PFSK-1 (cell line): Measurements from ENCODE around the gene TPTE.

ENCODE experiments used
- FOXP2 ChIP-seq: optimal IDR thresholded peaks from 2 replicates; pipeline ENCODE3; 2011; ENCODE audit warnings: borderline replicate concordance, control low read depth, inconsistent platforms; ENCODE audit not compliant: insufficient read depth; ENCODE audit errors: extremely low read length, extremely low read depth
- POLR2AphosphoS5 ChIP-seq: IDR thresholded peaks from 2 replicates; pipeline ENCODE4 v1.6.1; 2012; ENCODE audit warnings: low read depth, mild to moderate bottlenecking, control low read depth, low read length, moderate library complexity
- SIN3A ChIP-seq: IDR thresholded peaks from 2 replicates; pipeline ENCODE4 v1.6.1; 2012; ENCODE audit warnings: mild to moderate bottlenecking, low read length, moderate library complexity, borderline replicate concordance; ENCODE audit not compliant: insufficient read depth
- TAF1 ChIP-seq: IDR thresholded peaks from 2 replicates; pipeline ENCODE4 v1.6.1; 2012; ENCODE audit warnings: low read length, control low read depth, borderline replicate concordance; ENCODE audit not compliant: insufficient read depth
- TF ChIP-seq, protein P1 (sequence below), 2 experiments: IDR thresholded peaks; 2 replicates each; pipeline versions ENCODE4 v1.6.1 to v1.8.0; 2011 to 2012; ENCODE audit warnings: low read depth in 2 of 2, low read length in 2 of 2, control low read depth in 1 of 2, inconsistent platforms in 1 of 2, mild to moderate bottlenecking in 1 of 2, moderate library complexity in 1 of 2; ENCODE audit not compliant: insufficient read depth in 1 of 2

Gene TPTE

DNA sequence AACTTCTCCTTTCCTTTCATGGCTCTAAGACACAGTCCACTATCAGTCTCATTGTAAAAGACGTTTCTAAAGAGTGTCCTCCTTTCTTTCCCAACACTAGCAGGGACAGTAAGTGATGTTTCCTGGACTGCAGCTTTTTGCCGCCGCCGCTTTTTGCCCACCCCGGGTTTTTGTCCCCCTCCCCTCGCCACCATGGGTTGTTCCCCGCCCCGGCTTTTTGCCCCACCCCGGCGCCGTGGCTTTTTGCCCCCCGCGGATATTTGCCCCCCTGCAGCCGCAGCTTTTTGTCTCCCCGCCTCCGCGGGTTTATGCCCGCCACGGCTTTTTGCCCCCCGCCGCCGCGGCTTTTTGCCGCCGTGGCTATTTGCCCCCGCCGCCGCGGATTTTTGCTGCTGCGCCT, 95.2 kb downstream of the TPTE start:
- TF ChIP-seq TAF1 (no peak), POLR2AphosphoS5 (no peak), FOXP2 (no peak), SIN3A (no peak)
- TF ChIP-seq, protein P1, sequence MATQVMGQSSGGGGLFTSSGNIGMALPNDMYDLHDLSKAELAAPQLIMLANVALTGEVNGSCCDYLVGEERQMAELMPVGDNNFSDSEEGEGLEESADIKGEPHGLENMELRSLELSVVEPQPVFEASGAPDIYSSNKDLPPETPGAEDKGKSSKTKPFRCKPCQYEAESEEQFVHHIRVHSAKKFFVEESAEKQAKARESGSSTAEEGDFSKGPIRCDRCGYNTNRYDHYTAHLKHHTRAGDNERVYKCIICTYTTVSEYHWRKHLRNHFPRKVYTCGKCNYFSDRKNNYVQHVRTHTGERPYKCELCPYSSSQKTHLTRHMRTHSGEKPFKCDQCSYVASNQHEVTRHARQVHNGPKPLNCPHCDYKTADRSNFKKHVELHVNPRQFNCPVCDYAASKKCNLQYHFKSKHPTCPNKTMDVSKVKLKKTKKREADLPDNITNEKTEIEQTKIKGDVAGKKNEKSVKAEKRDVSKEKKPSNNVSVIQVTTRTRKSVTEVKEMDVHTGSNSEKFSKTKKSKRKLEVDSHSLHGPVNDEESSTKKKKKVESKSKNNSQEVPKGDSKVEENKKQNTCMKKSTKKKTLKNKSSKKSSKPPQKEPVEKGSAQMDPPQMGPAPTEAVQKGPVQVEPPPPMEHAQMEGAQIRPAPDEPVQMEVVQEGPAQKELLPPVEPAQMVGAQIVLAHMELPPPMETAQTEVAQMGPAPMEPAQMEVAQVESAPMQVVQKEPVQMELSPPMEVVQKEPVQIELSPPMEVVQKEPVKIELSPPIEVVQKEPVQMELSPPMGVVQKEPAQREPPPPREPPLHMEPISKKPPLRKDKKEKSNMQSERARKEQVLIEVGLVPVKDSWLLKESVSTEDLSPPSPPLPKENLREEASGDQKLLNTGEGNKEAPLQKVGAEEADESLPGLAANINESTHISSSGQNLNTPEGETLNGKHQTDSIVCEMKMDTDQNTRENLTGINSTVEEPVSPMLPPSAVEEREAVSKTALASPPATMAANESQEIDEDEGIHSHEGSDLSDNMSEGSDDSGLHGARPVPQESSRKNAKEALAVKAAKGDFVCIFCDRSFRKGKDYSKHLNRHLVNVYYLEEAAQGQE (IDR thresholded peaks at IDR 0.05; ENCODE audit: insufficient read depth in 1 of 2, low read depth in 2 of 2, low read length in 2 of 2): no peak

DNA sequence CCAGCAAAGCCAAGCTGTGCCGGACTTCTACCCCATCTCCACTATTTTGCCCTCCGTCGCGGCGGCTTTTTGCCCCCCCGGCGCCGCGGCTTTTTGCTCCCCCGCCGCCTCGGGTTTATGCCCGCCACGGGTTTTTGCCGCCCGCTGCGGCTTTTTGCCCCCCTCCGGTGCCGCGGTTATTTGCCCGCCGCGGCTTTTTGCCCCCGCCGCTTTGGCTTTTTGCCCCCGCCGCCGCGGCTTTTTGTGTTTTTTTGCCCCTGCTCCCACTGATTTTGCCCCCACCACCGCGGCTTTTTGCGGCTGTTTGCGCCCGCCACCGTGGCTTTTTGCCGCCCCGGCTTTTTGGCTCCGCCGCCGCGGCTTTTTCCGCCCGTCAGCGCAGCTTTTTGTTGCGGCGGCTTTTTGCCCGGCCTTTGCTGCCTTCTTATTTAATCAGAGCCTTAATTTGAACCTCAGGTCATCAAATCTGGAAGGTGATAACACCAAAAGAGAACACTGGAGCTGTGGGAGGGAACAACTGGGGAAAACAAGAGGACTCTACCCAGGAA, 106.0 kb downstream of the TPTE start:
- TF ChIP-seq POLR2AphosphoS5: no peak
- TF ChIP-seq TAF1: no peak
- TF ChIP-seq, protein P1 (IDR thresholded peaks at IDR 0.05; ENCODE audit: insufficient read depth in 1 of 2, low read depth in 2 of 2, low read length in 2 of 2): no peak
- no peak for TF ChIP-seq SIN3A
- no peak for TF ChIP-seq FOXP2

DNA sequence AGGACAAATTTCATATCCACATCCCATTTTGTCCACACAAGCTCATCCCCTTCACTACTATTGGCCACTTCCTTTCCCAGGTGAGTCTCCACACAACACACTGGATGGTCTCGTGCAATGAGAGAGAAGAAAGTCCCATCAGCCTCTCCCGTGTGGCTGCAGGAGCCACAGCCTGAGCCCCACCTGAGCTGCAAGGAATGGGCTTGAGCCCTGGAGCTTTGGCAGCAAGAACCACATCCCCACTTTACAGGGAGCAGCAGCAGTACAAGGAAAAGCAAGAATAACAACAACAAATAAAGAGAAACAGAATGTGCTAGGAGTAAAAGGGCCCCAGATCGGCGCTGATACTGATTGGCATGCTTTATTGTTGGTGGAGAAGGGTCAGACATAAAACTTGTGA, 117.7 kb downstream of the TPTE start:
- no peak for TF ChIP-seq SIN3A
- TF ChIP-seq, protein P1 (IDR thresholded peaks at IDR 0.05; ENCODE audit: insufficient read depth in 1 of 2, low read depth in 2 of 2, low read length in 2 of 2): no peak
- no peak for TF ChIP-seq FOXP2
- TF ChIP-seq TAF1: no peak
- no peak for TF ChIP-seq POLR2AphosphoS5

DNA sequence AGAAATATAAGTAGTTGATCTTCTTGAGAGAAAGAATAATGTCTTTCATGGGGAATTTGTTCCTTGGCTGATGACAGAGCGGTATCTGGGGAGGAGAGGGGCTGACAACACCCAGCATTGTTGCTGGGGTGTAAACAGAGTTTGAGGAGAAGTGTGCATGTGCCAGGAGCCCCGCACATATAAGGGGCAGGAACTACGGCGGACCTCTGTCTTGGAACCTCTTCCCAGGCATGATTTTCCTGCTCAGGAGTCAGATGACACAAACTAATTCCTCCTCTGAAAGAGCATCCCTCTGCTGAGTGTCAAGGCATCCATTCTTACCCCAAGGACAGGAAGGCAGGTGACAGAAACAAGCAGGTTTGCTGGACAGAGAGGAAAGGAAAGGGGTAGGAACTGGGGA, 119.1 kb downstream of the TPTE start:
- TF ChIP-seq, protein P1 (IDR thresholded peaks at IDR 0.05; ENCODE audit: insufficient read depth in 1 of 2, low read depth in 2 of 2, low read length in 2 of 2): no peak
- no peak for TF ChIP-seq POLR2AphosphoS5
- TF ChIP-seq SIN3A: no peak
- no peak for TF ChIP-seq FOXP2
- TF ChIP-seq TAF1: no peak

DNA sequence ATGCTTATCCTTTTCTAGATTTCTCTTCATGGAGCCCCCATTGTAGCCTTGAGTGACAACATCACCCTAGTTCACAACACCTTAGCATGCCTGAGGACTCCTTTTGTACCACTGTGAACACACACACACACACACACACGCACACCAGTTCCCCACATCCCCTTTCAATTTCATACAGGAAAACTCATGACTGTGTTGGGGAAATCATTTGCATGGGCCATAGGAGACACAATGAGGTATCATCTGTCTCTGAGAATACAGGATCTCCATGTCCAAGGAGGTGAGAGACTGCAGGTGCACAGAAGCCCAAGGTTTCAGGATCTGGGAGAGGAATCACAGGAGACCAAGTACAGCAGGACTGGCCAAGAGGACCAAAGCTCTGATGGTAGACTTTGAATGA, 119.7 kb downstream of the TPTE start:
- TF ChIP-seq POLR2AphosphoS5: no peak
- TF ChIP-seq FOXP2: no peak
- TF ChIP-seq TAF1: no peak
- TF ChIP-seq, protein P1 (IDR thresholded peaks at IDR 0.05; ENCODE audit: insufficient read depth in 1 of 2, low read depth in 2 of 2, low read length in 2 of 2): no peak
- TF ChIP-seq SIN3A: no peak
